DND-41 (cell line): Measurements from ENCODE around the gene ABLIM1.

ENCODE experiments used
- CTCF ChIP-seq: IDR thresholded peaks from 2 replicates; pipeline ENCODE4 v1.5.1; 2012; ENCODE audit warnings: borderline replicate concordance, low read length, moderate library complexity, mild to moderate bottlenecking; ENCODE audit not compliant: poor library complexity, severe bottlenecking; ENCODE audit errors: extremely low read depth
- EZH2 ChIP-seq: IDR thresholded peaks from 3 replicates; pipeline ENCODE4 v1.6.1; 2012; ENCODE audit warnings: borderline replicate concordance, low read depth, mild to moderate bottlenecking, moderate library complexity, low read length, inconsistent platforms; ENCODE audit not compliant: severe bottlenecking

GRCh38 chr10:114429581-114430335 lies 228.3 kb downstream of the ABLIM1 start:
- TF ChIP-seq CTCF: no peak
- TF ChIP-seq EZH2: no peak
